8988T (cell line): ENCODE results near the gene METTL15.
"Not testable (repeated sequence)": the region's sequence is repeated elsewhere in the genome, so short reads cannot be mapped to it uniquely, and the experiment has no call there.

Source experiments
- DNase-seq: peaks from one replicate; pipeline ENCODE4 v3.0.0; 2011

The METTL15 gene, protein sequence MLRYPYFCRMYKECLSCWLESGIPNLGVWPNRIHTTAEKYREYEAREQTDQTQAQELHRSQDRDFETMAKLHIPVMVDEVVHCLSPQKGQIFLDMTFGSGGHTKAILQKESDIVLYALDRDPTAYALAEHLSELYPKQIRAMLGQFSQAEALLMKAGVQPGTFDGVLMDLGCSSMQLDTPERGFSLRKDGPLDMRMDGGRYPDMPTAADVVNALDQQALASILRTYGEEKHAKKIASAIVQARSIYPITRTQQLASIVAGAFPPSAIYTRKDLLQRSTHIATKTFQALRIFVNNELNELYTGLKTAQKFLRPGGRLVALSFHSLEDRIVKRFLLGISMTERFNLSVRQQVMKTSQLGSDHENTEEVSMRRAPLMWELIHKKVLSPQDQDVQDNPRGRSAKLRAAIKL

GRCh38 chr11:28107750-28108618 lies at the start of gene METTL15, which contains the start of gene KIF18A:
TSS of gene METTL15 (plus strand) at chr11:28108388. CDS start at chr11:28113335, 4,947 bp downstream.
TSS of gene KIF18A (minus strand) at chr11:28108156. CDS start at chr11:28097947, 10,209 bp downstream.
- peak; percentile 47 for DNase-seq

- DNase-seq, result no peak
These were observed 36.9 kb upstream of the METTL15 start for GRCh38 chr11:28071305-28071704.

DNA sequence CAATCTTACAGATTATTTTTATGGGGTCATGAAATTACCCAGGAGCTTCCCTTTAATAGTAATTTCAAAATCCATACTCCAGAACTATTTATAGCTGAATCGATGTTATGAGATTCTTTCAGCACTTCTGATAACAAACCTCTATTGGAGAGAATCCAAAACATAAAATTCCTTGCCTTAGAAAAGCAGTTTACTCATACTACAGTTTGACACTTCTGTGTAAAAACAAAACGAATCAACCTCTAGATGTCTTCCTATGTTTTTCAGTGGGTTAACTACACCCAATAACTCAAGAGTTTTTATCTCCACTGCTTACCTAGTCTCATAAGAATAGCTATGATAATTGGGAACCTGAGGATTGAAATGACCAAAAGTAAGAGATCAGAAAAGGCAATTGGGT lies 35.9 kb upstream of the METTL15 start:
- no peak for DNase-seq

- no peak for DNase-seq
These were observed 30.7 kb upstream of the METTL15 start for GRCh38 chr11:28077521-28077920.

GRCh38 chr11:28083118-28083517 lies 25.1 kb upstream of the METTL15 start:
- no peak for DNase-seq

DNA sequence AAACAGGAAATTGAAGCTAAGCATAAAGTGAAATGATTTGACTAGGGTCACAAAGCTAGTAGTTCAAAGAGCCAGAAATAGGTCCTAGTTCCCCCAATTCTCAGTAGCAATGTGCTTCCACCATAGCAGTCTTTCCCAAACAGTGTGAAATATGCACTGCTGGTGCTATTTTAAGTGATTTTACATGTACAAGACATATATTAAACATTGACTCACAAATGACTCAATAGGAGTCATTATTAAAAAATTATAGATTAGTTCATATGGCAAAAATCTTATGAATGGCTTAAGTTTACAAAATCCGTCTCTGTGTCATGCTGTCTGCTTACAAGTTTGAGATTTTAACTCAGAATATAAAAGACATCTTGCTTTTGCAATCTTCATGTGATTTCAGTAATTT lies 21.6 kb upstream of the METTL15 start:
- DNase-seq, result no peak

- DNase-seq, result not testable (repeated sequence)
These were observed 21.0 kb upstream of the METTL15 start for GRCh38 chr11:28087192-28087591.

DNA sequence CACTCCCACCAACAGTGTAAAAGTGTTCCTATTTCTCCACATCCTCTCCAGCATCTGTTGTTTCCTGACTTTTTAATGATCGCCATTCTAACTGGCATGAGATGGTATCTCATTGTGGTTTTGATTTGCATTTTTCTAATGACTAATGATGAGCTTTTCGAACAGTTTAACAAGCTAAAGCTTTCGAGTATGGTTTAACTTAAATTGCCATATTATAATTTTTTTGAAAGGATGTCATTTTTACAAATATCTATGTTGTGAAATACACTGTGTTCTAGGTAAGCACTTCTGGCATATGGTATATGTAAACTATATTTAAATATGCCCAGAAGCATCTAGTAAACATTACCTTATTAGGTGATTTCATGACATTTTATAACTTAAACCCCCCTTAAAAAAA lies 20.5 kb upstream of the METTL15 start:
- DNase-seq, result not testable (repeated sequence)

GRCh38 chr11:28089378-28089777 lies 18.8 kb upstream of the METTL15 start:
- no peak for DNase-seq

DNA sequence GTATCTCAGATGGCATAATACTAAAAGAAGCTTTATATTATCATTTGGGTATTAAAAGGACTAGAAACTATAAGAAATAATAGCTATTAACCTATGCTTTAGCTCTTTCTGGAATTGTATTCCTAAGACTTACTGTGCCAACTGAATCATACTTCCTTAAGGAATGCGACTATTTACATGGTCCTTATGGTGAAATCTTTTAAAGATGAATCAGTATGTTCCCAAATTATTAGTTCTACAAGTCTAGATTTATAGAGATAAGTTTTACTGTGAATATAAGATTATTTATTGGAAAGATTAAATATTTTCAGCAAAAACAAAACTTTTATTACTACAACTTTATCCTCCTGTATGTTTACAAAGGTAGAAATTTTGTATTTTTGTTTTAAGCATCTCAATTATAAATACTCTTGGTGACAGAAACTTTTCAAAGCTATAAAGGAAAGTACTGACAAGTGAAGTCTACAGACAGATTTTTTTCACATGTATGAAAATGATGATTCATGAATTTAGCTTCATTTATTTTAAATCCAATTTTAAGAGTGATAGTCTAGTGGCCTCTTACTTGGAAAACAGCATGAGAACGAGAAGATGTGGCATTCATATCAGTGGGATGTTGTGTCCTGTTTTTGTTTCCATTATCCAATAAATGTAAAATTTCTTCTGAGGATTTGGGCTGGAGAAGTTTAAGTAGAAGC lies 18.0 kb upstream of the METTL15 start:
- DNase-seq, result no peak

DNA sequence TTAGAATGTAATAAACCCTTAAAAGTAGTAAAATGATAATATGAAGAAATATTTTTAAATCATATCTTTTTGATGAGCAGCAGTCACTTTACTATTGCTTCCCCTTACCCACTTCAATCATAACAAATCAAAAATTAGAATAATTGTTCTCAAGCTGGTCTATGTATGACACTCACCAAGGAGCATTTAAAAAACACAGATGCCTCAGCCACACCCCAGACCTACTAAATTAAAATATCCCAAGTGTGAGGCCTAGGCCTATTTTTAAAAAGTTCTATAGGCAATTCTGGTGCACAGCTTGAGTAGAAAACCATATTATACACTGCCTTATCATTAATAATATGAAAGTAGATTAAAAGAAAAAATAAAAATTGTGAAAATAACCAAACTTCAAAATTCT lies 15.4 kb upstream of the METTL15 start:
- DNase-seq, result no peak

GRCh38 chr11:28098257-28098656 lies 9.9 kb upstream of the METTL15 start:
- no peak for DNase-seq

DNA sequence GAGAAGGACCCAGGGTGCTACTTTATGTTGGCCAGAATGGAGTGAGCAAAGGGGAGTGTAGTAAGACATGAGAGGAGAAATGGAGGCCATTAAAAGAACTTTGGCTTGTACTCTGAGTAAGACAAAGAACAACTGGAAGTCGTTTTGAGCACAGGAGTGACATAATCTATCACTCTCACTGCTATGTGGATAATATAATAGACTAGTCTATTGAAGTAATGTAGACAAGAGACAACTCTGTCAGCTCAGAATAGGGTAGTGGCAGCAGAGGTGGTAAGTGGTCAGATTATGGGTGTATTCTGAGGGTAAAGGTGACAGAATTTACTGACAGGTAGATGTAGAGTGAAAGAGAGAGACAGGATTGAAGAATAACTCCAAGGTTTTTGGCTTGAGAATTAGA lies 8.5 kb upstream of the METTL15 start:
- DNase-seq, result no peak

GRCh38 chr11:28100665-28101064 lies 7.5 kb upstream of the METTL15 start:
- DNase-seq, result no peak

- DNase-seq, result not testable (repeated sequence)
These were observed 5.9 kb upstream of the METTL15 start for GRCh38 chr11:28102300-28102699.

GRCh38 chr11:28104425-28104824 lies 3.8 kb upstream of the METTL15 start:
- no peak for DNase-seq

GRCh38 chr11:28104984-28105383 lies 3.2 kb upstream of the METTL15 start:
- no peak for DNase-seq

DNA sequence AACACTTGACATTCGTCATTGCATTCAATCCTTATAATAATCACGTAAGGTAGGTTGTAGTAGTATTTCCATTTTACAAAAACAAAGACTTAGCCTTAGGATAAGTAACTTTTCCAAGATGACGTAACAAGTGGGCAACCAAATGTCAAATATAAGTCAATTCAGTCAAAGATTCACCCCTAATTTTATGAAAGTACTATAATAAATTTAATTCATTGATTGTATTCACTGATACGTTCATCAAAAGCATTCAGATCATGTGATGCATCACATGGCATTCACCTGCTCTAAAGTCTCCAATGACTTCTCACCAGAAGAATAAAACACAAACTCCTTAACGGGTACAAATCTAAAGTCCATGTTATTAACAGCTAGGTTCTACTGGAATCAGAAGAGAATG lies 2.3 kb upstream of the METTL15 start:
- DNase-seq, result no peak

DNA sequence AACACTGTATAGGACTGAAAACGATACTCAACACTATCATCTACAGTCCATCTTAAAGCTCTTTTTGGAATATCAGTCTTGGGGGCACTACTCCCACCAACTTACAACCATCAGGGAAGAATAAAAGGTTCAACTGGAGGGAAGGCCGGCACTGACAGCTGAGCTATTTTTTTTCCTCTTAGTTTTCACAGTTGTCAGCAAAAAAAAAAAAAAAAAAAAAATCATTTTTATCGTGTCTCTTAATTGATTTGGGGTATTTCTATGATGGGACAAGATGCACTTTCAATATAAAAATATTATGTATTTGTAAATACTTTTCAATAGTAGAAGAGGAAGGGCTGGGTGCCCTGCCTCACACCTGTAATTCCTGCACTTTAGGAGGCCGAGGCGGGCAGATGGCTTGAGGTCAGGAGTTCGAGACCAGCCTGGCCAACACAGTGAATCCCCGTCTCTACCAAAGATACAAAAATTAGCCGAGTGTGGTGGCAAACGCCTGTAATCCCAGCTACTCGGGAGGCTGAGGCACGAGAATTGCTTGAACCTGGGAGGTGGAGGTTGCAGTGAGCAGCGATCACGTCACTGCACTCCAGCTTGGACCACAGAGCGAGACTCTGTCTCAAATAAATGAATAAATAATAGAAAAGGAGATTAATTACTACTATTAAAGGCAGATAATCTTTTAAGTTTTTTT lies 1.7 kb upstream of the METTL15 start:
- no peak for DNase-seq

- DNase-seq, result no peak
These were observed 918 bp upstream of the METTL15 start for GRCh38 chr11:28107191-28107749.

GRCh38 chr11:28108958-28109357 lies 770 bp downstream of the METTL15 start:
- no peak for DNase-seq

DNA sequence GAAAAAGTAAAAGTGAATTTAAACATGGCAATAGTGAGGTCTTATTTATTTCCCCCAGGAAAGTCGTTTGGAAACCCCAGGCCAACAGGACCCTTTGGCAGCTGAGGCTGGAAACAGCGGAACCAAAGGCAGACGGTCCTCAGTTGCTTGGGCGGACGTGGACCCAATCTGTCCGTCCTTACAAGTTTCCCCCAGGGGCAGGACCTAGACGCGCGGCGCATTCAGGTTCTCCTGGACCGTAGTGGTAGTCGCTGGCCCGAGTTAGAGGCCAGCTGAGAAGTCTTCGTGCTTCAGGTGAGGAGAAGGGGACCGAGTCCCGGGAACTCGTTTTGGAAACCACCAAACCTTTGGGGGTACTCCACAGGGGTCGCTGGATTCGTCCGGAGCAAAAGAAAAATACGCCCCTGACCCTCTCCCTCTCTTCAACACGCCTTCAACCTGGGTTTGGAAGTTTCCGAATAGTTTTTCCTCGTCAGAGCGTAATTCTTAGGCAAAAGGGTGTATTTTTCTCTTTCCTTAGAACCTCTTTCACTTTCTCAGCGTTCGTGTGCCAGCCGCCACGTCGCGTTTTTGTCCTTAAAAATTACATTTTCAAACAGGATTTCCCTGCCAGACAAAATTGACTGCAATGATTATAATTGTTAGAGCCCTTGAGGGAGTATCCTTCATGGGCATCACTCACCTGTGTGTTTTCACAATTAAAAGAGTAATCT lies 2.1 kb downstream of the METTL15 start:
- DNase-seq, result peak; percentile 14
